H9 (cell line): Measurements from ENCODE around the gene GABRD. TPM values are rescaled to one million over a fixed set of nuclear protein-coding genes. Genes with fewer than 3 reads are reported as not detected.

ENCODE experiments used
- DNase-seq: peaks from one replicate; pipeline ENCODE4 v3.0.0-alpha.2; 2017
- H2AFZ ChIP-seq: one replicate; pipeline ENCODE4 v1.6.1; 2013; ENCODE audit warnings: mild to moderate bottlenecking, low read length, control low read depth, moderate library complexity
- H2AK5ac ChIP-seq: 2 replicates; pipeline ENCODE4 v1.6.1; 2013; ENCODE audit warnings: low read length, control low read depth, mixed read lengths; ENCODE audit not compliant: insufficient read length
- H2BK120ac ChIP-seq: one replicate; pipeline ENCODE4 v1.6.1; 2013; ENCODE audit warnings: low read depth, mild to moderate bottlenecking, low read length, control low read depth, inconsistent platforms; ENCODE audit not compliant: poor library complexity, severe bottlenecking
- H2BK12ac ChIP-seq: 2 replicates; pipeline ENCODE4 v1.6.1; 2013; ENCODE audit warnings: low read length, control low read depth, mixed read lengths, low read depth; ENCODE audit not compliant: insufficient read length
- H2BK15ac ChIP-seq: 2 replicates; pipeline ENCODE4 v1.6.1; 2013; ENCODE audit warnings: low read depth, low read length, control low read depth
- H2BK20ac ChIP-seq: one replicate; pipeline ENCODE4 v1.6.1; 2013; ENCODE audit warnings: low read depth, mild to moderate bottlenecking, low read length, control low read depth, inconsistent platforms; ENCODE audit not compliant: poor library complexity, severe bottlenecking
- H2BK5ac ChIP-seq: 2 replicates; pipeline ENCODE4 v1.6.1; 2013; ENCODE audit warnings: low read length, control low read depth, mixed read lengths; ENCODE audit not compliant: insufficient read length
- H3K14ac ChIP-seq: 2 replicates; pipeline ENCODE4 v1.6.1; 2013; ENCODE audit warnings: low read length, control low read depth; ENCODE audit not compliant: insufficient read depth
- H3K18ac ChIP-seq: 2 replicates; pipeline ENCODE4 v1.6.1; 2013; ENCODE audit warnings: low read depth, mild to moderate bottlenecking, mixed read lengths, low read length, control low read depth; ENCODE audit not compliant: insufficient read length
- H3K23ac ChIP-seq: 2 replicates; pipeline ENCODE4 v1.6.1; 2013; ENCODE audit warnings: low read length, control low read depth, mixed read lengths, low read depth; ENCODE audit not compliant: insufficient read length
- H3K23me2 ChIP-seq: 2 replicates; pipeline ENCODE4 v1.6.1; 2013; ENCODE audit warnings: low read depth, mild to moderate bottlenecking, mixed read lengths, low read length, control low read depth; ENCODE audit not compliant: insufficient read length, poor library complexity, severe bottlenecking
- H3K27ac ChIP-seq: 2 replicates; pipeline ENCODE4 v1.5.1; 2013; ENCODE audit warnings: low read length, control low read depth, mixed read lengths, low read depth; ENCODE audit not compliant: insufficient read length
- H3K27me3 ChIP-seq: 2 replicates; pipeline ENCODE4 v1.6.1; 2013; ENCODE audit warnings: low read length, control low read depth, inconsistent platforms; ENCODE audit not compliant: insufficient read depth
- H3K4ac ChIP-seq: 2 replicates; pipeline ENCODE4 v1.6.1; 2013; ENCODE audit warnings: low read depth, mild to moderate bottlenecking, control low read depth, inconsistent platforms, low read length, moderate library complexity
- H3K4me1 ChIP-seq: 2 replicates; pipeline ENCODE4 v1.6.1; 2013; ENCODE audit warnings: low read length, control low read depth, inconsistent platforms; ENCODE audit not compliant: insufficient read depth
- H3K4me2 ChIP-seq: 2 replicates; pipeline ENCODE4 v1.6.1; 2013; ENCODE audit warnings: low read length, control low read depth, mixed read lengths; ENCODE audit not compliant: insufficient read length, insufficient read depth
- H3K56ac ChIP-seq: 2 replicates; pipeline ENCODE4 v1.6.1; 2013; ENCODE audit warnings: low read depth, mild to moderate bottlenecking, mixed read lengths, low read length, control low read depth; ENCODE audit not compliant: insufficient read length
- H3K79me1 ChIP-seq: 2 replicates; pipeline ENCODE4 v1.6.1; 2013; ENCODE audit warnings: low read depth, mild to moderate bottlenecking, moderate library complexity, low read length, control low read depth, inconsistent platforms; ENCODE audit not compliant: insufficient read depth, poor library complexity, severe bottlenecking
- H3K79me2 ChIP-seq: 2 replicates; pipeline ENCODE4 v1.6.1; 2013; ENCODE audit warnings: low read length, control low read depth, inconsistent platforms; ENCODE audit not compliant: insufficient read depth
- H3K9ac ChIP-seq: 2 replicates; pipeline ENCODE4 v1.6.1; 2013; ENCODE audit warnings: low read length, control low read depth, mixed read lengths; ENCODE audit not compliant: insufficient read length; ENCODE audit errors: extremely low read depth
- H3K9me3 ChIP-seq: one replicate; pipeline ENCODE4 v1.6.1; 2013; ENCODE audit warnings: low read depth, low read length, inconsistent platforms; ENCODE audit not compliant: control insufficient read depth
- H3T11ph ChIP-seq: one replicate; pipeline ENCODE4 v1.6.1; 2013; ENCODE audit warnings: mild to moderate bottlenecking, low read length, control low read depth, inconsistent platforms
- H4K20me1 ChIP-seq: one replicate; pipeline ENCODE4 v1.6.1; 2013; ENCODE audit not compliant: control insufficient read depth, insufficient read length, insufficient read depth
- H4K5ac ChIP-seq: 2 replicates; pipeline ENCODE4 v1.6.1; 2013; ENCODE audit warnings: low read depth, mild to moderate bottlenecking, mixed read lengths, low read length, control low read depth; ENCODE audit not compliant: insufficient read length
- H4K8ac ChIP-seq: replicated peaks from 2 replicates; pipeline ENCODE4 v1.6.1; 2013; ENCODE audit warnings: low read length, control low read depth, mixed read lengths, low read depth; ENCODE audit not compliant: insufficient read length
- H4K91ac ChIP-seq: 2 replicates; pipeline ENCODE4 v1.6.1; 2013; ENCODE audit warnings: low read depth, mild to moderate bottlenecking, moderate library complexity, mixed read lengths, low read length, control low read depth; ENCODE audit not compliant: insufficient read length
- H3K27ac Mint-ChIP-seq, 3 experiments: 2 replicates in 2 of 3; 3 replicates in 1 of 3; pipeline ENCODE4 v1.8.0; 2020 to 2021; ENCODE audit warnings: mixed read lengths in 3 of 3, mild to moderate bottlenecking in 1 of 3, moderate library complexity in 1 of 3
- H3K27me3 Mint-ChIP-seq: 2 replicates; pipeline ENCODE4 v1.8.0; 2021; ENCODE audit warnings: low read depth, mild to moderate bottlenecking, moderate library complexity, mixed read lengths
- H3K36me3 Mint-ChIP-seq, 3 experiments: 2 replicates in 2 of 3; 3 replicates in 1 of 3; pipeline ENCODE4 v1.8.0; 2020 to 2021; ENCODE audit warnings: low read depth in 3 of 3, mixed read lengths in 3 of 3; ENCODE audit not compliant: insufficient read depth in 1 of 3
- H3K4me1 Mint-ChIP-seq, 2 experiments: 2 replicates each; pipeline ENCODE4 v1.8.0; 2020; ENCODE audit warnings: mixed read lengths in 2 of 2
- H3K4me3 Mint-ChIP-seq, 2 experiments: 2 replicates in 1 of 2; 3 replicates in 1 of 2; pipeline ENCODE4 v1.8.0; 2020 to 2021; ENCODE audit warnings: mild to moderate bottlenecking in 2 of 2, mixed read lengths in 2 of 2, moderate library complexity in 1 of 2
- H3K9me3 Mint-ChIP-seq, 2 experiments: 2 replicates in 1 of 2; 3 replicates in 1 of 2; pipeline ENCODE4 v1.8.0; 2020; ENCODE audit warnings: mild to moderate bottlenecking in 2 of 2, mixed read lengths in 2 of 2, moderate library complexity in 1 of 2
- WGBS: extraction: QIAGEN DNeasy Blood & Tissue Kit; methylation state at CpG from one replicate; pipeline ENCODE4 v1.1.7; 2013; ENCODE audit warnings: missing lambda C conversion rate, low lambda C conversion rate, mixed read lengths; ENCODE audit not compliant: insufficient read length; ENCODE audit errors: extremely low coverage; 5-methylcytosine and 5-hydroxymethylcytosine counted together
- total RNA-seq: library from RNA; stranded (reverse); gene quantifications from 2 replicates; pipeline ENCODE4 v1.2.1, GENCODE V29; 2021
- TF ChIP-seq, protein P1 (sequence below): fragments of 200-600 bp; sonication (generic); conservative IDR thresholded peaks from 3 replicates; pipeline ENCODE4 v1.8.0; 2021; ENCODE audit warnings: antibody characterized with exemption, mild to moderate bottlenecking

Gene GABRD
- total RNA-seq, 1 experiment from 2014 or later, result 0.59 TPM

- H3K9ac ChIP-seq, result no peak overlapping the region
- no peak overlapping the region for H4K8ac ChIP-seq
- no peak overlapping the region for H2BK20ac ChIP-seq
- H3K23ac ChIP-seq, result no peak overlapping the region
- no peak overlapping the region for H2BK120ac ChIP-seq
- no peak overlapping the region for H2BK5ac ChIP-seq
- H3K36me3 Mint-ChIP-seq, result no peaks in the 10 kb centered on the region
- H3K56ac ChIP-seq, result no peak overlapping the region
- no peak overlapping the region for H2AK5ac ChIP-seq
- no peaks in the 10 kb centered on the region for H3K79me2 ChIP-seq
- TF ChIP-seq, protein P1, sequence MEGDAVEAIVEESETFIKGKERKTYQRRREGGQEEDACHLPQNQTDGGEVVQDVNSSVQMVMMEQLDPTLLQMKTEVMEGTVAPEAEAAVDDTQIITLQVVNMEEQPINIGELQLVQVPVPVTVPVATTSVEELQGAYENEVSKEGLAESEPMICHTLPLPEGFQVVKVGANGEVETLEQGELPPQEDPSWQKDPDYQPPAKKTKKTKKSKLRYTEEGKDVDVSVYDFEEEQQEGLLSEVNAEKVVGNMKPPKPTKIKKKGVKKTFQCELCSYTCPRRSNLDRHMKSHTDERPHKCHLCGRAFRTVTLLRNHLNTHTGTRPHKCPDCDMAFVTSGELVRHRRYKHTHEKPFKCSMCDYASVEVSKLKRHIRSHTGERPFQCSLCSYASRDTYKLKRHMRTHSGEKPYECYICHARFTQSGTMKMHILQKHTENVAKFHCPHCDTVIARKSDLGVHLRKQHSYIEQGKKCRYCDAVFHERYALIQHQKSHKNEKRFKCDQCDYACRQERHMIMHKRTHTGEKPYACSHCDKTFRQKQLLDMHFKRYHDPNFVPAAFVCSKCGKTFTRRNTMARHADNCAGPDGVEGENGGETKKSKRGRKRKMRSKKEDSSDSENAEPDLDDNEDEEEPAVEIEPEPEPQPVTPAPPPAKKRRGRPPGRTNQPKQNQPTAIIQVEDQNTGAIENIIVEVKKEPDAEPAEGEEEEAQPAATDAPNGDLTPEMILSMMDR, result no peak
- H3K79me1 ChIP-seq, result no peaks in the 10 kb centered on the region
- H3K14ac ChIP-seq, result no peak overlapping the region
- no peak overlapping the region for H3K4me3 Mint-ChIP-seq
- WGBS, result no CpG with 5 or more reads among the region's 15 CpGs
- no peak overlapping the region for H3K4me2 ChIP-seq
- H3K18ac ChIP-seq, result no peak overlapping the region
- H3K27me3 Mint-ChIP-seq, result peaks cover 2% of the 10 kb centered on the region
- H3K4me1 Mint-ChIP-seq, result peaks cover 0 to 12% of the 10 kb centered on the region in 2 experiments; a peak in 2 of 4 replicates
- H3T11ph ChIP-seq, result no peak overlapping the region
- no peak overlapping the region for H4K91ac ChIP-seq
- no peaks in the 10 kb centered on the region for H3K23me2 ChIP-seq
- no peak overlapping the region for H2BK15ac ChIP-seq
- no peak overlapping the region for H3K27ac ChIP-seq
- H3K27ac Mint-ChIP-seq, result no peak overlapping the region
- no peaks in the 10 kb centered on the region for H4K20me1 ChIP-seq
- no peak overlapping the region for H4K5ac ChIP-seq
- H2BK12ac ChIP-seq, result no peak overlapping the region
- no peaks in the 10 kb centered on the region for H3K27me3 ChIP-seq
- no peak for DNase-seq
- no peaks in the 10 kb centered on the region for H3K9me3 ChIP-seq
- H2AFZ ChIP-seq, result no peak overlapping the region
- no peak overlapping the region for H3K4ac ChIP-seq
- H3K4me1 ChIP-seq, result no peaks in the 10 kb centered on the region
- no peaks in the 10 kb centered on the region; a peak in 1 of 5 replicates for H3K9me3 Mint-ChIP-seq
Observed at GRCh38 chr1:2036287-2036686, 17.1 kb downstream of the GABRD start.
